Epidermal melanocyte (primary cell): ENCODE measurements around the gene KIAA2012.
"Not testable (repeated sequence)": the region's sequence is repeated elsewhere in the genome, so short reads cannot be mapped to it uniquely, and the experiment has no call there.

ENCODE experiments used
- DNase-seq: peaks from one replicate; pipeline ENCODE4 v3.0.0; 2011; ENCODE audit warnings: low spot score; ENCODE audit not compliant: insufficient read length

Gene KIAA2012

GRCh38 chr2:202187570-202187969 lies 114.5 kb downstream of the KIAA2012 start:
- no peak for DNase-seq

- DNase-seq = no peak
These were observed 120.2 kb downstream of the KIAA2012 start for GRCh38 chr2:202193305-202193704.

DNA sequence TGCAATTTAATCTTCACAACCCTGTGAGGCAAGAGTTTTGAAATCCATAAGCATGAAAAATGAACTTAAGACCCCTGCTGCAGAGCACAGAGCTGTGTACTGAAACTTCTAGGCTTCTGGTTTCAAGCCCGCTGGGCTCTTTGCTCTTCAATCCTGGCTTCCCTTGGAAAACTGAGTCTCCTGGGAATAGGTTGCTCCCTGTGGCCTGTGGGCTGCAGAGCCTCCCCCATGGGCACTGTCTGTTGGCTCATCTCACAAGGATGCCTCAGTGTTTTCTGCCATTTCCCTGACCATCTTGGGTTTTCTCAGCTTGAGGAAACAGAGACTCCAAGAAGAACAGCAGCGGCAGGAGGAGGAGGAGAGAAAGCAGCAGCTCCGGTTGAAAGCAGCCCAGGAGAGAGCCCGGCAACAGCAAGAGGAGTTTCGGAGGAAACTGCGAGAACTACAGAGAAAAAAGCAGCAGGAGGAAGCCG lies 120.9 kb downstream of the KIAA2012 start:
- no peak for DNase-seq

DNA sequence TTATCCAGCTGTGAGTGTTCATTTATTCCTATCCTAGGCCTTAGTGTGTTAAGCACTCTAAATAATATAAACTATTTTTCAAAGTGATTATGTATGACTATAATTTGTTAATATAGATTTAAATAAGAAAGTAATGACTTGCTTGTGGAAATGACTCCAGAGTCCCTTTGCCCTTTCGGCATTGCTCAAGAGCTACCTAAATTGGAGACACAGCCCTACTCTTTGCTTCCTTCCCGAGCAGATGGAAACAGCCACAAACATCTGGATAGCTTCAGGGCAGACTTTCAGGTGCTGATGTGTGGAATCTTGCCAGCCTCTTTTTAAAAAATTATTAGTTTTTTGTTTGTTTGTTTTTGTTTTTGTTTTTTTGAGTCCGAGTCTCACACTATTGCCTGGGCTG lies 121.4 kb downstream of the KIAA2012 start:
- DNase-seq = no peak

DNA sequence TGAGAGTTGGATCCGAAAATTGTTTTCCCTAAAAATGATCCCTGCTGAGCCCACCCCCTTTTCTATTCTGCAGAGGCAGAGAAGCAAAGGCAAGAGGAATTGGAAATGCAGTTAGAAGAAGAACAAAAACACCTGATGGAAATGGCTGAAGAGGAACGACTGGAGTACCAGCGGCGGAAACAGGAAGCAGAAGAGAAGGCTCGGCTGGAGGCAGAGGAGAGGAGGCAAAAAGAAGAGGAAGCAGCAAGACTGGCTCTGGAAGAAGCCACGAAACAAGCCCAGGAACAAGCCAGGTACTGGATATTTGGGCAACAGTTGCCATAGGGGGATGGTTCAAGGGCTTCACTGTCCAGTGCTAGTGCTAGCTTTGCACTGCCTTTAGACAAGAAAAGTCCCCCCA lies 123.7 kb downstream of the KIAA2012 start:
- no peak for DNase-seq

DNA sequence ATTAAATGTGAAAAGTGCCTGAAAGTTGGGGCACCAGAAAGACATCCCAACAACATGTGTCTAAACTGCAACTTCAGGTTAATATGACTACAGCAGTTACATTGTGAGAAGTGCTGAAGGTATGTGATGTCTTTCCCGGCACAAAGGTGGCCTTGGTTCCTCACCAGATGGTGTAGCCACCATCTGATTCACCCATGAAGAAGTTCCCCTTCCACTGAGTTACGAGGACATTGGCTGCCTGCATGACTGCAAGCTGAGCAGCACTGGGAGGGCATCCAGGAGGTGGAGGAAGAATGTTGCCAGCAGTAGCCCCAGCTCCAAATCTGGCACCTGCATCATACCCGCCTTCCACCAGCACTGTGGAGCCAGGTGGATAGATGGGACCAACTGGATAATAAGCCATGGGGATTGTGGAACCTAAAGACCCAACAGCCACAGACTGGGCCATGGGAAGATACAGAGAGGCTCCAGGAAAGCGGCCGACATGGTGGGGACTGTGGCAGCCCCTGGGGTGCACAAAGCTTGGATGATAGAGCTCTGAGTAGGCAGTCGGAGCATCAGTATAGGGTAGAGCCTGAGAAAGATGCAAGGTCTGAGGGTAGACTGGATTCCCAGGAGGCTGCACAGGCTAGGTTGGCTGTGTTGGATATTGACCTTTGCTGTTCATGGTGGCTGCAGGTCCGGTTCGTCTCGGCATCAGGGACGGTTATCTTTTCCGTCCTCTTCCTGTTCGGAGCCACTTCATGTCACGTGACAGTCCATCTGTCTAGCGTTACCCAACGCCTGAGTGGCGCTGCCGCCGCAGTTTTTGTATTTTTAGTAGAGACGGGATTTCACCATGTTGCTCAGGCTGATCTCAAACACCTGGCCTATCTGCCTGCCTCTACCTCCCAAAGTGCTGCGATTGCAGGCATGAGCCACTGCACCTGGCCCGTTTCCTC lies 128.4 kb downstream of the KIAA2012 start:
- DNase-seq = no peak

DNA sequence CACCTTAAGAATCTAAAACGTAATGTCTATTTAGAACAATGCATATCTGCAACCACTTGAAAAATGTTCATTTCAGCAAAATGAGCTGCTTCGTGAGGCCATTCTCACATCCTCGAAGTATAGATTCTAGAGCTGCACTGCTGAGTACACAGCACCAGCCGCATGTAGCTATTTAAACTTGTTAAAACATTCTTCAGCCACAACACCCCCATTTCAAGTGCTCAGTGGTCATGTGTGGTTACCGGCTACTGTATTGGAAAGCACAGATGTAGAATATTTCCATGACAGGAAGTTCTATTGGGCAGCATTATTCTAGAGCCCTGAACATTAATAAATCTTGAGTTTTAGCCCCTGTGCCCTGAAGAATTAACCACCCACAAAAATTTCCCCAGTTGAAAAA lies 130.3 kb downstream of the KIAA2012 start:
- no peak for DNase-seq

- DNase-seq = no peak
These were observed 131.8 kb downstream of the KIAA2012 start for GRCh38 chr2:202204855-202205254.

GRCh38 chr2:202208526-202208925 lies 135.5 kb downstream of the KIAA2012 start:
- no peak for DNase-seq

DNA sequence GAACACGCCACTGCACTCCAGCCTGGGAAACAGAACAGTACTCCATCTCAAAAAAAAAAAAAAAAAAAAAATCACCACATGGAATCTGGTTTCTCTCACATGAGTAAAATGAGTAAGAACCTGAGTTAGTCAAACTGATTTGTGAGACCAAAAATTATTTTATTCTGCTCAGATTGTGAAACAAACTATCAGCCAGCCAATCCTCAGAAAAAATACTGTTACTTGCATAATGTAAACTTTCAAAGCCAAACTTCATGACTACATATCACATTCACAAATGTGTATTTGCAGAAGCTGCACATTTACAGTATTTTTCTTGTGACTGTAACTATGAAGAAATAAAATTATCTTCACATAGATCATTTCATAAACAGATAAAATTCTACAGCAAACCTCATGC lies 142.1 kb downstream of the KIAA2012 start:
- DNase-seq = no peak

DNA sequence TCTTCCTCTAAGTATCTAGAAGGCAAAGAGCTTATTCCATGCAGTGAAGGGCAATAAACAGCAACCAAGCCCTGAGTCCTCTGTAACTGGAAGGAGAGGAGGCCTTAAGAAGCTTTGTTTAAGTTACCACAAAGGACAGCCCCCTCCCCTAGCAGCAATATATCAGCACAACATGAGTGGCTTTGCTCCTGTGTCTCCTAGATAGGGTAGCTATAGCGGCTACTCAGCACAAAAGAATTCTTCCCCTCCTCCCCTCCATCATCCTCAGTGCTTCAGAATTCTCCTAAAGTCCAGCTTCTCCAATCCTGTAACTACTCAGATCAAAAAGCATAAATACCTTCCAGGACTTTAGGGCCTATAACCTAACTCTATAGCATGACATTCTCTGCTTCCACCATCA lies 148.8 kb downstream of the KIAA2012 start:
- no peak for DNase-seq

- peak; percentile 19 for DNase-seq
These were observed 164.8 kb downstream of the KIAA2012 start for GRCh38 chr2:202237787-202238233.

DNA sequence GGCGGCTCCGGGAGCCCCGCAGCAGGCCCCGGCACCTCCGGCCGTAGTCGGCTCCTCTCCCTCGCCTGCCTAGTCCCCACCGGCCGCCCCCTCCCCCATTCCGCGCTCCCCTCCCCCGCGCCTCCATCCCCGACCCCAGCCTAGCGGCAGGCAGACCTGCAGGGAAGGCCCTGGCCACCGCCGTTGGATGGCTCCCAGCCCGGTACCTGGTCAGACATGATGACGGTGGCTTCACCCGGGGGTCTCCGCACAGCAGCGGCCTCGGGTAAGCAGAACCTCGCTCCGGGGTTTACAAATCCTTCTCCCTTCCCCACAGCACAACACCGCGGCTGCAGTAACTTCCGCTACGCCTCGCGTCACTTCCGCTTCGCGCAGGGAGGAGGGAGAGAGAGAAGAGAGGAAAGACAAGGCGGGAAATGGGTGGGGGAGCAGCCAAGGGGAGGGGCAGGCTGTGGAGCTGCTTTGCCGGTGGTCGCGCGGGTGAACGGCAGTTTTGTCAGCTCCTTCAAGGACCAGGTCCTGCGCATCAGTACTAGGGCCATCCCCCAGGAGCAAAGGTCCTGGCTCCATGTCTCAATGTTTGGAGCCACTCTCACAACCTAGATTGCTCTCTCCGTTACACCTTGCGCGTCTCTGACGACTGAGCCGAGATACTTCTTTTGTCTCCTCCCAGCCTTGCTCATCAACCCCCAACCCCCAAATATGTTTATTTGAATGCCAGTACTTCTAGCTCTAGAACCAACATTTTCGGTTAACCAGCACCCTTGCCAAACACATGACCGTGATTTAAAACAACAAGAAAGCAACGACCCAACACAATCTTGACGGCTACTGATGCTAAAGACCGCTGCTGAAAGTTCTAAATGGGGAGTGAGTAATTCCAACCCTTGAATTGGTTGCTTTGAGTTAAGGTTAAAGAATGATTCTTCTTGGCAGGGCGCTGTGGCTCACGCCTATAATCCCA lies 165.5 kb downstream of the KIAA2012 start, which contains the start of gene SUMO1:
SUMO1 (minus strand) TSS at position 364 of the 964 bp plus-strand sequence; CDS start at position 218, 146 bp downstream.
- DNase-seq = peak; percentile 85

- DNase-seq = not testable (repeated sequence)
These were observed 174.7 kb downstream of the KIAA2012 start for GRCh38 chr2:202247710-202248109.

- DNase-seq = no peak
These were observed 176.6 kb downstream of the KIAA2012 start for GRCh38 chr2:202249521-202250253.

DNA sequence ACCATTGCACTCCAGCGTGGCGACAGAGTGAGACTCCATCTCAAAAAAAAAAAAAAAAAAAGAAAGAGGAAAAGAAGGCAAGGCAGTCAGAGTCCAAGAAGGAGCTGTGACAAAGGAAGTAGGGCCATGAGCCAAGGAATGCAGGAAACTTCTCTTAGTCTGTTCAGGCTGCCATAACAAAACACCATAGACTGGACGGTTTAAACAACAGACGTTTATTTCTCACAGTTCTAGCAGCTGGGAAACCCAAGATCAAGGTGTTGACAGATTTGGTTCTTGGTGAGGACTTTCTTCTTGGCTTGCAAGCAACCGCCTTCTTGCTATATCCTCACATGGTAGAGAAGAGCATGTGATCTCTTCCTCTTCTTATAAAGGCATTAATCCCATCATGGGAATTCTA lies 178.4 kb downstream of the KIAA2012 start:
- no peak for DNase-seq
